ENCODE results near the gene MANEA.

MANEA gene

GRCh38 chr6:95587989-95588388 is 10.7 kb downstream of the MANEA start:
- no peak for DNase-seq

GRCh38 chr6:95589067-95589466 is 11.7 kb downstream of the MANEA start:
- DNase-seq: no peak

GRCh38 chr6:95589826-95590570 is 12.7 kb downstream of the MANEA start:
- DNase-seq: no peak

GRCh38 chr6:95593025-95593424 is 15.7 kb downstream of the MANEA start:
- DNase-seq: no peak

GRCh38 chr6:95596021-95596420 is 18.7 kb downstream of the MANEA start:
- DNase-seq: no peak

GRCh38 chr6:95599706-95600105 is 22.4 kb downstream of the MANEA start:
- no peak for DNase-seq

- no peak for DNase-seq
Measured at GRCh38 chr6:95601133-95601532, 23.8 kb downstream of the MANEA start.

GRCh38 chr6:95614094-95614493 is 36.8 kb downstream of the MANEA start:
- DNase-seq: no peak

- peak; percentile 3 for DNase-seq
Measured at GRCh38 chr6:95629551-95629950, 52.2 kb downstream of the MANEA start.

GRCh38 chr6:95636552-95637431 is 59.5 kb downstream of the MANEA start:
- no peak for DNase-seq

- DNase-seq: no peak
Measured at GRCh38 chr6:95648636-95649035, 71.3 kb downstream of the MANEA start.

- DNase-seq: no peak
Measured at GRCh38 chr6:95649451-95649850, 72.1 kb downstream of the MANEA start.

- DNase-seq: no peak
Measured at GRCh38 chr6:95654176-95654575, 76.8 kb downstream of the MANEA start.

- peak; percentile 39 for DNase-seq
Measured at GRCh38 chr6:95658886-95659285, 81.6 kb downstream of the MANEA start.
